Lung (tissue), 12 donors: Measurements from ENCODE around the gene SULT4A1. TPM values are rescaled to one million over a fixed set of nuclear protein-coding genes. Genes with fewer than 3 reads are reported as not detected.

ENCODE experiments used
- ATAC-seq: fragments of 200-7000 bp; cut with Tn5 transposase; one replicate; pipeline ENCODE4 v1.9.1; 2020; ENCODE audit warnings: moderate number of reproducible peaks; ENCODE audit not compliant: insufficient read depth, low FRiP score
- DNase-seq, 3 donors: peaks; one replicate each; pipeline ENCODE4 v3.0.0-alpha.2; 2013 to 2017
- H3K27ac ChIP-seq, 2 donors: one replicate each; pipeline ENCODE4 v1.5.1; 2013; ENCODE audit warnings: mild to moderate bottlenecking in 2 of 2, moderate library complexity in 2 of 2, control low read depth in 1 of 2, inconsistent platforms in 1 of 2, low read depth in 1 of 2, low read length in 1 of 2
- H3K27me3 ChIP-seq, 3 donors: one replicate each; pipeline ENCODE4 v1.5.1; 2013; ENCODE audit warnings: low read length in 2 of 3; ENCODE audit not compliant: control insufficient read depth in 3 of 3, insufficient read depth in 3 of 3
- H3K36me3 ChIP-seq, 4 donors: one replicate each; pipeline ENCODE4 v1.5.1; 2013; ENCODE audit warnings: low read length in 4 of 4, mild to moderate bottlenecking in 1 of 4, moderate library complexity in 1 of 4; ENCODE audit not compliant: control insufficient read depth in 4 of 4, insufficient read depth in 4 of 4
- H3K4me1 ChIP-seq, 5 donors: one replicate each; pipeline ENCODE4 v1.5.1; 2013; ENCODE audit warnings: low read length in 5 of 5, mild to moderate bottlenecking in 2 of 5, moderate library complexity in 1 of 5; ENCODE audit not compliant: control insufficient read depth in 5 of 5, insufficient read depth in 5 of 5
- H3K4me3 ChIP-seq: one replicate; pipeline ENCODE4 v1.5.1; 2013; ENCODE audit warnings: mild to moderate bottlenecking, control low read depth, moderate library complexity
- H3K9ac ChIP-seq, 2 donors: one replicate each; pipeline ENCODE4 v1.5.1; 2013; ENCODE audit warnings: low read length in 2 of 2, control low read depth in 1 of 2; ENCODE audit not compliant: insufficient read depth in 1 of 2
- H3K9me3 ChIP-seq, 4 donors: one replicate each; pipeline ENCODE4 v1.5.1; 2013; ENCODE audit warnings: low read length in 3 of 4, mild to moderate bottlenecking in 1 of 4, moderate library complexity in 1 of 4; ENCODE audit not compliant: control insufficient read depth in 4 of 4, insufficient read depth in 3 of 4
- WGBS, 2 donors: extraction: QIAGEN DNeasy Blood & Tissue Kit; methylation state at CpG; one replicate each; pipeline ENCODE4 v1.1.7; 2013; 5-methylcytosine and 5-hydroxymethylcytosine counted together
- polyA plus RNA-seq, 2 donors: library from polyadenylated mRNA; stranded (reverse); fragments of 200-250 nt; gene quantifications; one replicate each; pipeline ENCODE4 v1.2.1, GENCODE V29; 2013
- total RNA-seq, 2 donors: library from RNA; depleted of rRNA in 1 of 2; stranded (reverse); fragments of >200 nt in 1 of 2; gene quantifications; one replicate each; pipeline ENCODE4 v1.2.1, GENCODE V29; 2014 to 2021
- TF ChIP-seq, protein P1 (sequence below): IDR thresholded peaks from 2 replicates; pipeline ENCODE4 v1.5.1; 2012; ENCODE audit warnings: mild to moderate bottlenecking; ENCODE audit errors: control extremely low read depth, extremely low read depth
- donor health status: control.
- donor health status: control.
- donor health status: Bipolar disorder and iron deficiency.
- donor health status: healthy.
- donor health status: DM: yes; HTN: yes; CAD: no.

SULT4A1 gene
- total and polyA plus RNA-seq, 4 donors: 0.06 to 0.31 (median 0.26) TPM; not detected in 1

DNA sequence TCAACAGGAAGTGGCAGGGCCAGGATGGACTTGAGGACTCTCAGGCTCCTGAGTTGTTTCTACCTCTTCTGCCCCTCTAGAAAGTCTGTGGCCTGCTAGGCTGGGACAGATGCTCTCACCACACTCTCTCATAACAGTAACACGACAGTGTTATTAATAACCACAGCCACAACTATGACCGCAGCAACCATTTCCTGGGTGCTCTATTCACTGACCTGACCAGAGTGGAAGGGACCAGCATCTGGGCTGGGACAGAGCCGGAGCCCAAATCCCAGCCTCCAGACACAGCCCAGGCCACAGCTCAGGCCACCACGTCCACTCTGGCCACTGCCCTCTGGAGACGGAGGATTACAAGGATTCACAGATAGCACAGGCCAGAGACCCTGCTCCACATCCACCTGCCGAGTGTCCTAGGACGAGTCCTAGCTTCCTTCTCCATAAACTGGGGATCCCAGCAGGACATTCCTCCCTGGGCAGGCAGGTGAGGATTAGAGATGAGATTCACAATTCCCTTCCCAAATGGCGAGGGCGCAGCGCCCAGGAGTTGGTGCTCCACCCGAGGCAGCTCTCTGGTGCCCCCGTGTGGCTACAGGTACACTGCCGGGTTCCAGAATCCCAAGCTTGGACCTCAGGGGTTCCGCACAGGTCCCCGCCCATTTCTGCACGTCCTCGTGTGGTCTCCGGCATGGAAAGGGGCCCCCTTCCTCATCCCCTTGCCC is 22.4 kb upstream of the SULT4A1 start:
- H3K9me3 ChIP-seq: peaks cover 0 to 5% (median 0%) of the 10 kb centered on the region in 4 donors
- H3K36me3 ChIP-seq: no peaks in the 10 kb centered on the region
- no peak overlapping the region for H3K9ac ChIP-seq
- TF ChIP-seq, protein P1, sequence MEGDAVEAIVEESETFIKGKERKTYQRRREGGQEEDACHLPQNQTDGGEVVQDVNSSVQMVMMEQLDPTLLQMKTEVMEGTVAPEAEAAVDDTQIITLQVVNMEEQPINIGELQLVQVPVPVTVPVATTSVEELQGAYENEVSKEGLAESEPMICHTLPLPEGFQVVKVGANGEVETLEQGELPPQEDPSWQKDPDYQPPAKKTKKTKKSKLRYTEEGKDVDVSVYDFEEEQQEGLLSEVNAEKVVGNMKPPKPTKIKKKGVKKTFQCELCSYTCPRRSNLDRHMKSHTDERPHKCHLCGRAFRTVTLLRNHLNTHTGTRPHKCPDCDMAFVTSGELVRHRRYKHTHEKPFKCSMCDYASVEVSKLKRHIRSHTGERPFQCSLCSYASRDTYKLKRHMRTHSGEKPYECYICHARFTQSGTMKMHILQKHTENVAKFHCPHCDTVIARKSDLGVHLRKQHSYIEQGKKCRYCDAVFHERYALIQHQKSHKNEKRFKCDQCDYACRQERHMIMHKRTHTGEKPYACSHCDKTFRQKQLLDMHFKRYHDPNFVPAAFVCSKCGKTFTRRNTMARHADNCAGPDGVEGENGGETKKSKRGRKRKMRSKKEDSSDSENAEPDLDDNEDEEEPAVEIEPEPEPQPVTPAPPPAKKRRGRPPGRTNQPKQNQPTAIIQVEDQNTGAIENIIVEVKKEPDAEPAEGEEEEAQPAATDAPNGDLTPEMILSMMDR: peak; percentile 36
- no peak for ATAC-seq
- no peaks in the 10 kb centered on the region for H3K4me1 ChIP-seq
- H3K27me3 ChIP-seq: peaks cover 0 to 3% (median 2%) of the 10 kb centered on the region in 3 donors
- H3K27ac ChIP-seq: no peak overlapping the region
- no peak overlapping the region for H3K4me3 ChIP-seq
- 23 to 28% methylated on average over 18 of the region's 18 CpGs for WGBS, 2 donors
- DNase-seq: peak in 2 of 3 donors; percentile 10 to 34

DNA sequence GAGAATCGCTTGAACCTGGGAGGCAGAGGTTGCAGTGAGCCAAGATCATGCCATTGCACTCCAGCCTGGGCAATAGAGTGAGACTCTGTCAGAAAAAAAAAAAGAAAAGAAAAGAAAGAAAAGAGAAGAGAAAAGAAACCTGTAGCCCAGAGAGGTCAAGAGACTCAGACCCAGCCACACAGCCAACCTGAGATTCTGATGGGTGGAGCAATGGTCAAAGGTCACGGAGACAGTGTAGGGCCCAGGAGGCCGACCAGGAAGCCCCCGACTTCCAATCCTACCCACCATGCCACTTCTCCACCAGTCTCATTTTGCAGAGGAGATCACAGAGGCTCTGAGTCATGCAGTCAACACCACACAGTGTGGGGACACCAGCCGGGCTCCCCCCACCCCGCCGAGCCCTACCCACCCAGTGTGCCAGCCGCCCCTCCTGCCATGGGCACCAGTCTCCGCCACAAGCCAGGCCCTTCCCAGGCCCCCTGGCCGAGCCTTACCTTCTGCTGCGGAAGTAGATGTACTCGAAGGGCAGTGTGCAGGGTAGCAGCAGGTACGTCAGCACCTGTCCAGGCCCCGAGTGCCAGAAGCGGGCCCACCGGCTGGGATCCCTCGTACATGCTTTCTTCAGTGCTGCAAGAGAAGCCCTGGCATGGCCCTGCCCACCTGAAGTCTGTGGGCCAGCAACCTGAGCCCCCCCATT is 21.6 kb upstream of the SULT4A1 start:
- H3K4me1 ChIP-seq: no peaks in the 10 kb centered on the region
- TF ChIP-seq, protein P1: no peak
- DNase-seq: no peak
- no peak overlapping the region for H3K4me3 ChIP-seq
- ATAC-seq: no peak
- H3K36me3 ChIP-seq: no peaks in the 10 kb centered on the region
- peaks cover 0 to 5% (median 0%) of the 10 kb centered on the region in 4 donors for H3K9me3 ChIP-seq
- no peaks in the 10 kb centered on the region for H3K27me3 ChIP-seq
- H3K27ac ChIP-seq: no peak overlapping the region
- H3K9ac ChIP-seq: no peak overlapping the region
- 87 to 88% methylated on average over 17 of the region's 17 CpGs for whole genome bisulfite sequencing, 2 donors

DNA sequence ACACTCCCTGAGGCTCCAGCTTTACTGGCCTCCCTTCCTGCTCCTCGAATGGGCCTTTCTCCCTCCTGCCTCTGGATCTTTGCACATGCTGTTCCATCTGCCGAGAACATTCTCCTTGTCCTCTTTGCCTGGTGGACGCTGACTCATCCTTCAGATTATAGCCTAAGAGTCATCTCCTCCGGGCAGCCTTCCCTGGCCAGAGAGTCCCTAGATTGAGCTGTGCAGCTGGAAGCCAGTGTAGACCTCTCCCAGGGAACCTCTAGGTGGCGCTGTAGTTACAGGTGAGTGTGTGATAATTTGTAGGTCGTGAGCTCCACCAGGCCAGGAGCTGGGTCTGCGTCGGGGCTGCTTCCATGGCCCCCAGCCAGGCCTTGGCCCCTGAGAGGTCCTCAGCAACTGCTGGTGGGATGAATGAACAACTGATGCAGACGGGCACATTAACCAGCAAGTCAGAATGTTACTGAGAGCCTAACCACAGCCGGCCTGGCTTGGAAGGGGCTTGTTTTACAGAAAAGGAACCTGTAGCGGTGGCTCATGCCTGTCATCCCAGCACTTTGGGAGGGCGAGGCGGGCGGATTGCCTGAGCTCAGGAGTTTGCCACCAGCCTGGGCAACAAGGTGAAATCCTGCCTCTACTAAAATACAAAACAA is 20.8 kb upstream of the SULT4A1 start:
- Histone ChIP-seq H3K9ac (no peak overlapping the region), H3K27ac (no peak overlapping the region), H3K4me3 (no peak overlapping the region), H3K27me3 (no peaks in the 10 kb centered on the region), H3K36me3 (no peaks in the 10 kb centered on the region), H3K9me3 (peaks cover 0 to 5% (median 0%) of the 10 kb centered on the region in 4 donors), H3K4me1 (no peaks in the 10 kb centered on the region)
- DNase-seq: peak; percentile 16 to 56 (median 41)
- 41 to 47% methylated on average over 14 of the region's 14 CpGs for WGBS, 2 donors
- TF ChIP-seq, protein P1: no peak
- ATAC-seq: no peak
